Suprapubic skin (tissue), 4 donors: Measurements from ENCODE around the gene STRIP2. TPM values are rescaled to one million over a fixed set of nuclear protein-coding genes. Genes with fewer than 3 reads are reported as not detected.
A peak's percentile ranks its signal among the peaks of the same experiment; 100 is the strongest.
"Not testable (repeated sequence)": the region's sequence is repeated elsewhere in the genome, so short reads cannot be mapped to it uniquely, and the experiment has no call there.

Experiments used
- DNase-seq, 2 donors: peaks; one replicate each; pipeline ENCODE4 v3.0.0-alpha.2; 2019; ENCODE audit warnings: low spot score in 2 of 2
- H3K27ac ChIP-seq: fragments of 200-600 bp; sonication (generic); one replicate; pipeline ENCODE4 v1.5.1; 2019
- H3K27me3 ChIP-seq: fragments of 200-600 bp; sonication (generic); one replicate; pipeline ENCODE4 v1.5.1; 2019
- H3K36me3 ChIP-seq: fragments of 200-600 bp; sonication (generic); one replicate; pipeline ENCODE4 v1.5.1; 2019
- H3K4me1 ChIP-seq: fragments of 200-600 bp; sonication (generic); one replicate; pipeline ENCODE4 v1.5.1; 2019
- H3K4me3 ChIP-seq: fragments of 200-600 bp; sonication (generic); one replicate; pipeline ENCODE4 v1.5.1; 2019; ENCODE audit warnings: mild to moderate bottlenecking
- H3K9me3 ChIP-seq: fragments of 200-600 bp; sonication (generic); one replicate; pipeline ENCODE4 v1.5.1; 2019
- CTCF ChIP-seq, 2 donors: fragments of 200-600 bp in 1 of 2; fragments of 450-650 bp in 1 of 2; sonication (generic) in 1 of 2; IDR thresholded peaks; one replicate each; pipeline ENCODE4 v1.5.1; 2016 to 2019; ENCODE audit warnings: antibody characterized with exemption in 2 of 2, mild to moderate bottlenecking in 1 of 2, moderate library complexity in 1 of 2
- EP300 ChIP-seq: sonication (generic); formaldehyde crosslinking; IDR thresholded peaks from one replicate; pipeline ENCODE4 v1.6.1; 2017; ENCODE audit warnings: antibody characterized with exemption
- POLR2A ChIP-seq, 2 donors: fragments of 450-650 bp; IDR thresholded peaks; one replicate each; pipeline ENCODE4 v1.6.1; 2017; ENCODE audit warnings: antibody characterized with exemption in 2 of 2, mild to moderate bottlenecking in 2 of 2, moderate library complexity in 2 of 2
- POLR2AphosphoS5 ChIP-seq, 3 donors: sonication (generic); formaldehyde crosslinking; IDR thresholded peaks; one replicate each; pipeline ENCODE4 v1.6.1; 2017; ENCODE audit warnings: antibody characterized with exemption in 3 of 3
- WGBS: methylation state at CpG from one replicate; pipeline ENCODE4 v1.1.5; 2018; 5-methylcytosine and 5-hydroxymethylcytosine counted together
- total RNA-seq, 4 donors: library from RNA; depleted of rRNA; stranded (reverse); fragments of >200 nt; gene quantifications; one replicate each; pipeline ENCODE4 v1.1.0, GENCODE V29; 2016

The STRIP2 gene
- total RNA-seq, 4 donors from 2014 or later = 0.23 to 1.6 (median 0.69) TPM

DNA sequence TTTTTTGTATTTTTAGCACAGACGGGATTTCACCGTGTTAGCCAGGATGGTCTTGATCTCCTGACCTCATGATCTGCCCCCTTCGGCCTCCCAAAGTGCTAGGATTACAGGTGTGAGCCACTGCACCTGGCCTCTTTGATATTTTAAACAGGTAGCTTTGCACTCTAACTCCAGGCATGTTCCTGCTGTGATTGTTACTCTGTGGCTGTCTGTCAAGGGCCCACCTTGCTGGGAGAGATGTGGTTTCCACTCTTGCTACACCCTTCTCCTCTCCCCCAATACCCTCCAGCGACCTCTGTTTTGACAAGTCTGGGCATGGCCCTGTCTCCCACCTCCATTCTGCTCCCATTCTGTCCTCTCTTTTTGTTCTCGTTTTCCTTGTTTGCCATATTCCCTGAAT lies 85.2 kb downstream of the STRIP2 start:
- H3K4me1 ChIP-seq = no peaks in the 10 kb centered on the region
- H3K4me3 ChIP-seq = no peak overlapping the region
- no peaks in the 10 kb centered on the region for H3K9me3 ChIP-seq
- H3K36me3 ChIP-seq = no peaks in the 10 kb centered on the region
- H3K27ac ChIP-seq = no peak overlapping the region
- 40% methylated on average over 5 of the region's 5 CpGs for WGBS
- H3K27me3 ChIP-seq = peaks cover 8% of the 10 kb centered on the region
- no peak for DNase-seq
- TF ChIP-seq EP300 = no peak
- TF ChIP-seq POLR2A (IDR thresholded peaks at IDR 0.05) = no peak
- no peak for TF ChIP-seq POLR2AphosphoS5 (IDR thresholded peaks at IDR 0.05)
- TF ChIP-seq CTCF (IDR thresholded peaks at IDR 0.05) = no peak

DNA sequence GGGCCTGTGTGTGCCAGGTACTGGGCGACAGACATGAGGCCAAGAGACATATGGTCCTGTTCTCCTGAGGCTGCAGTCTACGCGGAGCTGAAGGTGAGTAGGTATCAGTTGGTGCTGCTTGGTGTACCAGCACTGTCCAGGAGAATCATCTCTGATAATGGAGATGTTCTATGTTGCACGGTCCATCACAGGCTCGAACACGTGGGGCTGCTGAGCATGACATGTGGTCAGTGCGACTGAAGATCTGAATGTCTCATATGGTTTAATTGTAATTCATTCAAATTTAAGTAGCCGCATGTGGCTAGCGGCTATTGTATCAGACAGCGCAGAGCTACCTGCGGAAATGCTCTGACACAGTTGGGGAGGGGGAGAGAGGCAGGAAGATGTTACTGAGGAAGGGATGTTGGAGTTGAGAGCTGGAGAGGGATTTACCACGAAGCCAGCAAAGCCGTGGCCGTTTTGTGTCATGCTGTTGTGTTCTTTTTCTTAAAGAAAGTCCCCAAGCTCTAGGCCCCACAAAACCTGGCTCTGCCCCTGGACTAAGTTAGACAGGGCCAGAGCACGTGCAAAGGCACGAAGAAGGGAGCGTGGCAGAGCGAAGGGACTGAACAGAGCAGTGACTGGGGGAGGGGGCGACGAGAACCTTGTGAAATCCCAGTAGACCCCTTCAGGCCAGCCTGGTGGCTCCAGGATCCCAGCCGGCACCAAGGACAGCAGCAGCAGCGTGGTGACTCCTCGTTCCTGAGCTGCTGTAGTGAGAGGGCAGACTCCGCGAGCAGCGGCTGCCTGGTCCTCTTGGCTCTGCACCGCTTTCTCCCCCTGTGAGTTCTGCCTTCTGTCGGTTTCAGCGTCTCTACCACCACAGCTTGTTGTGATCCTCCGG lies 88.1 kb downstream of the STRIP2 start:
- H3K27ac ChIP-seq = no peak overlapping the region
- no peaks in the 10 kb centered on the region for H3K36me3 ChIP-seq
- TF ChIP-seq CTCF (IDR thresholded peaks at IDR 0.05) (no peak), POLR2A (IDR thresholded peaks at IDR 0.05) (no peak), EP300 (no peak), POLR2AphosphoS5 (IDR thresholded peaks at IDR 0.05) (no peak)
- no peaks in the 10 kb centered on the region for H3K9me3 ChIP-seq
- no peak overlapping the region for H3K4me3 ChIP-seq
- WGBS = 51% methylated on average over 29 of the region's 30 CpGs
- H3K4me1 ChIP-seq = no peaks in the 10 kb centered on the region
- H3K27me3 ChIP-seq = peaks cover 5% of the 10 kb centered on the region
- no peak for DNase-seq

DNA sequence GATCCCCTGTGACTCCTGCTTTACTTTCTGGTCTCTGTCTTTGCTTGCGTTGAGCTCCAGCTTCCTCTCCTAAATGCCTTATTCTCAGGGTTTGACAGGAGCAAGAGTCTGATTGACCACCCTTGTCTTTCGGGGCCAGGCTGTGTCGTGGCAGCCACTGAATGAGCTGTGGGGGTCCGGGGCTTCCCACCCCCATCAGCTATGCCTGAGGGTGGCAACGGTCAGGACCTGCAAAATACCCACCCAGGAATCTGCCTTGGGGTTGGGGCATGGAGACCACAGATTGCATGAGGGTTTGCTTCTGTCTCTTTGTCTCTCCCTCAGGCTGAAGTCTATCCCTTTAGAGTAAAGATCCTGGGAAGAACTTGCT lies 88.7 kb downstream of the STRIP2 start:
- Histone ChIP-seq H3K4me1 (no peaks in the 10 kb centered on the region), H3K27me3 (peaks cover 5% of the 10 kb centered on the region), H3K27ac (no peak overlapping the region), H3K9me3 (no peaks in the 10 kb centered on the region), H3K4me3 (no peak overlapping the region), H3K36me3 (no peaks in the 10 kb centered on the region)
- no peak for DNase-seq
- no peak for TF ChIP-seq CTCF (IDR thresholded peaks at IDR 0.05)
- TF ChIP-seq POLR2A (IDR thresholded peaks at IDR 0.05) = no peak
- TF ChIP-seq EP300 = no peak
- TF ChIP-seq POLR2AphosphoS5 (IDR thresholded peaks at IDR 0.05) = no peak
- 47% methylated on average over 5 of the region's 5 CpGs for WGBS

GRCh38 chr7:129523924-129524323 lies 89.7 kb downstream of the STRIP2 start:
- no peaks in the 10 kb centered on the region for H3K36me3 ChIP-seq
- H3K4me1 ChIP-seq = no peaks in the 10 kb centered on the region
- H3K9me3 ChIP-seq = no peaks in the 10 kb centered on the region
- H3K27me3 ChIP-seq = peaks cover 5% of the 10 kb centered on the region
- H3K27ac ChIP-seq = no peak overlapping the region
- no peak overlapping the region for H3K4me3 ChIP-seq
- no peak for TF ChIP-seq EP300
- no peak for TF ChIP-seq POLR2A (IDR thresholded peaks at IDR 0.05)
- TF ChIP-seq CTCF (IDR thresholded peaks at IDR 0.05) = no peak
- no peak for TF ChIP-seq POLR2AphosphoS5 (IDR thresholded peaks at IDR 0.05)
- DNase-seq = no peak
- WGBS = 49% methylated on average over 3 of the region's 3 CpGs

DNA sequence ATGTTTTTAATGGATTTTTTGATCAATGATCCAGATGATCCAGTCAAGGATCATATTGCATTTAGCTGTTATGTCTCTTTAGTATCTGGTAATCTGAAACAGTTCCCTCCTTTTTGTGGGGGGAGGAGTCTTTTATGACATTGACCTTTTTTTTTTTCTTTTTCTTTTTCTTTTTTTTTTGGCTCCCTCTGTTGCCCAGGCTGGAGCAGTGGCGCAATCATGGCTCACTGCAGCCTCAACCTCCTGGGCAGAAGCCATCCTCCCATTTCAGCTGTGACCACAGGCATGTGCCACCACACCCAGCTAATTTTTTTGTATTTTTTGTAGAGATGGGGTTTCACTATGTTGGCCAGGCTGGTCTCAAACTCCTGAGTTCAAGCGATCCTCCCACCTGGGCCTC lies 90.2 kb downstream of the STRIP2 start:
- H3K27ac ChIP-seq, H3K9me3 ChIP-seq, H3K4me3 ChIP-seq, H3K36me3 ChIP-seq, H3K27me3 ChIP-seq, H3K4me1 ChIP-seq: not testable (repeated sequence)
- WGBS = 54% methylated on average over 2 of the region's 2 CpGs
- peak in 1 of 2 donors; percentile 68 for DNase-seq
